Kidney (tissue), 22 donors: ENCODE data around the gene ZNF738. TPM values are rescaled to one million over a fixed set of nuclear protein-coding genes. Genes with fewer than 3 reads are reported as not detected.
"Not testable (repeated sequence)": the region's sequence is repeated elsewhere in the genome, so short reads cannot be mapped to it uniquely, and the experiment has no call there.

ENCODE experiments used
- DNase-seq, 5 donors: peaks; one replicate each; pipeline ENCODE4 v3.0.0-alpha.2; 2013 to 2020
- FAIRE-seq: peaks from 2 replicates; lab custom pipeline; 2012; peaks lifted over from hg19 to GRCh38; lab: Jason Lieb, UNC
- H3K27ac ChIP-seq, 2 donors: one replicate each; pipeline ENCODE4 v1.7.0; 2013; ENCODE audit warnings: low read depth in 2 of 2, low read length in 2 of 2, inconsistent platforms in 1 of 2
- H3K27me3 ChIP-seq: one replicate; pipeline ENCODE4 v1.7.1; 2013; ENCODE audit warnings: low read length, inconsistent platforms; ENCODE audit not compliant: control insufficient read depth, insufficient read depth
- H3K36me3 ChIP-seq, 3 donors: one replicate each; pipeline versions ENCODE4 v1.7.0 to v1.7.1; 2013; ENCODE audit warnings: low read length in 3 of 3, control low read depth in 1 of 3, inconsistent platforms in 1 of 3; ENCODE audit not compliant: insufficient read depth in 3 of 3, control insufficient read depth in 2 of 3
- H3K4me1 ChIP-seq, 3 donors: one replicate each; pipeline versions ENCODE4 v1.7.0 to v1.7.1; 2013; ENCODE audit warnings: low read length in 3 of 3, inconsistent platforms in 1 of 3, low read depth in 1 of 3; ENCODE audit not compliant: control insufficient read depth in 2 of 3, insufficient read depth in 2 of 3
- H3K4me3 ChIP-seq, 3 donors: one replicate each; pipeline versions ENCODE4 v1.7.0 to v1.8.1; 2013; ENCODE audit warnings: low read length in 3 of 3, control low read depth in 1 of 3, inconsistent platforms in 1 of 3
- H3K9ac ChIP-seq, 3 donors: one replicate each; pipeline versions ENCODE4 v1.7.0 to v1.7.1; 2013; ENCODE audit warnings: low read length in 3 of 3, control low read depth in 1 of 3, inconsistent platforms in 1 of 3
- H3K9me3 ChIP-seq, 3 donors: one replicate each; pipeline versions ENCODE4 v1.7.0 to v1.7.1; 2013; ENCODE audit warnings: low read length in 3 of 3, control low read depth in 1 of 3, inconsistent platforms in 1 of 3; ENCODE audit not compliant: control insufficient read depth in 2 of 3, insufficient read depth in 1 of 3
- CTCF ChIP-seq: IDR thresholded peaks from 3 replicates; pipeline ENCODE4 v1.5.1; 2012; ENCODE audit warnings: mild to moderate bottlenecking, moderate library complexity, borderline replicate concordance; ENCODE audit not compliant: insufficient read depth; ENCODE audit errors: extremely low read depth
- intact Hi-C: fragments of 100-400 bp; cut with DNase I; formaldehyde crosslinking; loops from one replicate; pipeline ENCODE4 v1.11.1; 2022
- long read RNA-seq, 10 donors: library from polyadenylated mRNA in 1 of 10; unstranded in 1 of 10; transcript quantifications; one replicate each; pipeline ENCODE4 v2.0.0 and lab custom pipeline, GENCODE V29; 2021 to 2026
- polyA plus RNA-seq: library from polyadenylated mRNA; stranded (reverse); fragments of 350-450 nt; fragmentation: Illumina TruSeq; extraction: RNeasy Lipid Tissue Mini Kit (QIAGEN cat#74804); gene quantifications from one replicate; pipeline ENCODE4 v1.2.3, GENCODE V29; 2014; ENCODE audit warnings: low read depth, low replicate concordance; ENCODE audit not compliant: insufficient read depth
- total RNA-seq: library from RNA; stranded (reverse); fragmentation: NEBNext Ultra II Directional; extraction: Animal tissue kit (Norgen Biotek cat#: 25700); gene quantifications from one replicate; pipeline ENCODE4 v1.2.1, GENCODE V29; 2021
- donor health status: control.
- donor health status: control.
- donor health status: control.
- donor health status: control.
- donor health status: control.
- donor health status: DM: yes; HTN: yes; CAD: no.
- donor health status: Normal renal cell carcinoma (clear cell type).

The ZNF738 gene
- 8.4 TPM for total RNA-seq
- polyA plus RNA-seq, result 3.1 TPM
- long read RNA-seq, donor 1, transcript ZNF738-201 (5 exons, 2,442 nt), result major isoform, 7 of 28 reads
- long read RNA-seq, donor 1, partial matches to known transcripts, result 20 of 28 reads
- long read RNA-seq, donor 1, other reads (novel, unspliced or antisense), result 0 of 28 reads
- long read RNA-seq, donor 2, partial matches to known transcripts, result 0 of 6 reads
- long read RNA-seq, donor 2, other reads (novel, unspliced or antisense), result 0 of 6 reads
- long read RNA-seq, donor 3, partial matches to known transcripts, result 0 of 6 reads
- long read RNA-seq, donor 3, other reads (novel, unspliced or antisense), result 0 of 6 reads
- long read RNA-seq, donor 4, partial matches to known transcripts, result 0 of 2 reads
- long read RNA-seq, donor 4, other reads (novel, unspliced or antisense), result 0 of 2 reads
- long read RNA-seq, donor 5, partial matches to known transcripts, result 0 of 3 reads
- long read RNA-seq, donor 5, other reads (novel, unspliced or antisense), result 0 of 3 reads
- long read RNA-seq, donor 6, transcript ZNF738-201 (5 exons, 2,442 nt), result major isoform, 6 of 9 reads
- long read RNA-seq, donor 6, partial matches to known transcripts, result 0 of 9 reads
- long read RNA-seq, donor 6, other reads (novel, unspliced or antisense), result 0 of 9 reads
- long read RNA-seq, donor 7, transcript ZNF738-201 (5 exons, 2,442 nt), result major isoform, 5 of 6 reads
- long read RNA-seq, donor 7, partial matches to known transcripts, result 0 of 6 reads
- long read RNA-seq, donor 7, other reads (novel, unspliced or antisense), result 1 of 6 reads
- long read RNA-seq, donor 8, transcript ZNF738-201 (5 exons, 2,442 nt), result major isoform, 5 of 18 reads
- long read RNA-seq, donor 8, partial matches to known transcripts, result 12 of 18 reads
- long read RNA-seq, donor 8, other reads (novel, unspliced or antisense), result 0 of 18 reads
- long read RNA-seq, donor 9, partial matches to known transcripts, result 5 of 6 reads
- long read RNA-seq, donor 9, other reads (novel, unspliced or antisense), result 0 of 6 reads
- long read RNA-seq, donor 10, transcript ZNF738-201 (5 exons, 2,442 nt), result major isoform, 10 of 18 reads
- long read RNA-seq, donor 10, partial matches to known transcripts, result 6 of 18 reads
- long read RNA-seq, donor 10, other reads (novel, unspliced or antisense), result 0 of 18 reads

- Histone ChIP-seq H3K4me3 (peak within 1 kb of the TSS; percentile 87 to 93 (median 87)), H3K4me1 (no peaks in the 10 kb centered on the region), H3K9me3 (no peaks in the 10 kb centered on the region), H3K36me3 (peaks cover 0 to 6% (median 0%) of the 10 kb centered on the region in 3 donors), H3K9ac (peak within 1 kb of the TSS; percentile 55 to 82 (median 78)), H3K27me3 (no peaks in the 10 kb centered on the region), H3K27ac (peak within 1 kb of the TSS in 1 of 2 donors; percentile 67)
- TF ChIP-seq CTCF, result no peak
- DNase-seq (peak; percentile 96 to 99 (median 97)), FAIRE-seq (peak; percentile 13)
- intact Hi-C loops, result no loop called here
These were observed at the start of gene ZNF738 for GRCh38 chr19:21358768-21359451. TSS of gene ZNF738 (plus strand) at chr19:21359000. CDS start at chr19:21359141, 141 bp downstream.

- H3K4me3 ChIP-seq, H3K27ac ChIP-seq, DNase-seq, H3K27me3 ChIP-seq, H3K9ac ChIP-seq, H3K4me1 ChIP-seq, intact Hi-C loops, H3K36me3 ChIP-seq, FAIRE-seq, H3K9me3 ChIP-seq: not testable (repeated sequence)
These were observed 46.0 kb upstream of the ZNF738 start for GRCh38 chr19:21312807-21313206.

GRCh38 chr19:21314676-21315075 lies 44.1 kb upstream of the ZNF738 start:
- intact Hi-C loops, result no loop called here

More at GRCh38 chr19:21314676-21315075, 44.1 kb upstream of the ZNF738 start:
- FAIRE-seq, result no peak
- no peak for DNase-seq
- H3K4me3 ChIP-seq, result no peak overlapping the region
- no peaks in the 10 kb centered on the region for H3K36me3 ChIP-seq
- no peak overlapping the region for H3K9ac ChIP-seq
- no peak overlapping the region for H3K27ac ChIP-seq
- peaks cover 0 to 2% (median 0%) of the 10 kb centered on the region in 3 donors for H3K4me1 ChIP-seq
- no peaks in the 10 kb centered on the region for H3K9me3 ChIP-seq
- TF ChIP-seq CTCF, result no peak
- no peaks in the 10 kb centered on the region for H3K27me3 ChIP-seq
